ENCODE results near the gene PDE4B. TPM values are rescaled to one million over a fixed set of nuclear protein-coding genes. Genes with fewer than 3 reads are reported as not detected.

PDE4B gene
- total and polyA plus RNA-seq, 10 of the 15 experiments (the other 5 are each of a cell fraction or from before 2014, with no cell fraction given), result 3.0 to 13.2 (median 5.7) TPM

DNA sequence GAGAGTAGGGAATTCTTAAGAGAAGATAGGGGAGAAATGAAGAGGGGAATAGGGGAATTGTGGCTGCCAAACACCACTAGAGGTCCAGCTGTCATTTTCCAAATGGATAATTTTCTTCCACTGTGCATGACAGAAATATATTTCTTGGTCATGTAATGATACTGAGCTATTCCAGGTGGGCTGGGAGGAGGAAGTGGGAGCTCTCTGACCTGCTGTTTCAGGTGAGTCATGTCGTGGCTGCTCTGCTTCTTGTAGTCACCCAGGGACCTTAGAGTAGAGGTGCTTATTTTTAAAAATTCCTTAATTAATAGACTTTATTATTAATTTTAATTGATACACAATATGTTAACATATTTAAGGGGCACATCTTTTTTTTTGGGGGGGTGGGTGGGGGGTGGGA, 11.9 kb downstream of the PDE4B start (continued):
- TF ChIP-seq ZNF687 (IDR thresholded peaks at IDR 0.05), result no peak
- no peak for TF ChIP-seq POLR2A (IDR thresholded peaks at IDR 0.05; ENCODE audit: low read depth, low read length)
- TF ChIP-seq, protein P1, sequence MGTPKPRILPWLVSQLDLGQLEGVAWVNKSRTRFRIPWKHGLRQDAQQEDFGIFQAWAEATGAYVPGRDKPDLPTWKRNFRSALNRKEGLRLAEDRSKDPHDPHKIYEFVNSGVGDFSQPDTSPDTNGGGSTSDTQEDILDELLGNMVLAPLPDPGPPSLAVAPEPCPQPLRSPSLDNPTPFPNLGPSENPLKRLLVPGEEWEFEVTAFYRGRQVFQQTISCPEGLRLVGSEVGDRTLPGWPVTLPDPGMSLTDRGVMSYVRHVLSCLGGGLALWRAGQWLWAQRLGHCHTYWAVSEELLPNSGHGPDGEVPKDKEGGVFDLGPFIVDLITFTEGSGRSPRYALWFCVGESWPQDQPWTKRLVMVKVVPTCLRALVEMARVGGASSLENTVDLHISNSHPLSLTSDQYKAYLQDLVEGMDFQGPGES (IDR thresholded peaks at IDR 0.05), result no peak
- no peak for TF ChIP-seq ZBTB40 (IDR thresholded peaks at IDR 0.05; ENCODE audit: borderline replicate concordance)
- TF ChIP-seq USF1 (IDR thresholded peaks at IDR 0.05; ENCODE audit: borderline replicate concordance, extremely low read length, insufficient read depth, low read depth, low read length), result no peak

Data from GM12878 (cell line).